GM15510 (cell line): ENCODE results near the gene CYYR1.

Experiments used
- POLR2A ChIP-seq: IDR thresholded peaks from 3 replicates; pipeline ENCODE4 v1.6.1; 2011; ENCODE audit warnings: borderline replicate concordance; ENCODE audit not compliant: insufficient read length; ENCODE audit errors: extremely low read depth

Gene CYYR1

DNA sequence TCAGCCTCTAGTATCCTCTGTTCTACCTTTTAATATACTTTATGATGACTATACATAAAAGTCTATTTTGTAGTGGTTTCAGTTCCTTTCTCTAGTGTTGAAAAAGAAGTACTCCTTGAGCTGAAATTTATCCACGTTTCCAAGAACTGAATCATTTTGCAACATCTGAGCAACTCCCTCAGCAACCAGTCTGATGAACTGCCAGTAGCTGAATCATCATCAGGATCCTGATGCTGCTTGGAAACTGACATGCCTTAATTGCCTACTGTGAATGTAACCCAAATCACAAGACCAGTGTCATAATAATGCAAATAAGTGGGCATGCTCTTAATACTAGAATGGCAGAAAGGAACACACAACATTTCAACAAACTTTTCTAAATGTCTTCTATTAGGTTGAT is 103.3 kb downstream of the CYYR1 start:
- no peak for TF ChIP-seq POLR2A

DNA sequence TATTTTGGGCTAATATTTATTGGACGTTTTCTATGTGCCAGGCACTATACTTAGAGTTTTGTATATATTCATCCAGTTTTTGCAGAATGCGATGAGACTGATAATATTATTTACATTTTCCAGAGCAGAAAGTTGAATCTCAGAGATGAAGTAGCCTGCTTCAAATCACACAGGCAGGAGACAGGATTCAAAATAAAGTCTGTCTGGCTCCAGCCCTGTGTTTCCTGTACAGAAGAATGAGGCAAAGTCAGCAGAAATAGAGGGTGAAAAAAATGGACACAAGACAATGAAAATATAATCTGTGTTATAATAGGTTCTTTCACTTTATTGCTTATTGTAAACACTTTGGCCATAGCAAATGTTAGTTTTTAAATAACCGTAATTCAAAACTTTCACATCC is 107.2 kb downstream of the CYYR1 start:
- TF ChIP-seq POLR2A = no peak

DNA sequence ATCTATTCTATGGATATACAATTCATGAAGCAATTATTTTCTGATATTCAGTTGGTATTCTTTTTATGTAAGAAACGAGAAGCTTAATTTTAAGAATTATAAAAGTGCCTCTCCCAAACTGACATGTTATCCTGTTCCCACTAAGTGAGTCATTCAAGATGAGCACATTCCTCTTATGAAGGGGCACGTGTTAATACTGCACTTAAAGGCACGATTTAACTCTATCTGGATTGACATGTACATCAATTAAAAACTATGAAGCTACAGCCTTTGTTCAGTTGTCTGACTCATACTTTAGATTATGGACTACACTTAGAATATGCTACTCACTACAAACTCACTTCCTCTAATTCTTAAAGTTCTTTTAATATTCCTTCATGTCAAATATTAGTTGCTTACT is 111.6 kb downstream of the CYYR1 start:
- TF ChIP-seq POLR2A = no peak

GRCh38 chr21:26460621-26461020 is 112.5 kb downstream of the CYYR1 start:
- TF ChIP-seq POLR2A = no peak

GRCh38 chr21:26457817-26458216 is 115.3 kb downstream of the CYYR1 start:
- TF ChIP-seq POLR2A = no peak

DNA sequence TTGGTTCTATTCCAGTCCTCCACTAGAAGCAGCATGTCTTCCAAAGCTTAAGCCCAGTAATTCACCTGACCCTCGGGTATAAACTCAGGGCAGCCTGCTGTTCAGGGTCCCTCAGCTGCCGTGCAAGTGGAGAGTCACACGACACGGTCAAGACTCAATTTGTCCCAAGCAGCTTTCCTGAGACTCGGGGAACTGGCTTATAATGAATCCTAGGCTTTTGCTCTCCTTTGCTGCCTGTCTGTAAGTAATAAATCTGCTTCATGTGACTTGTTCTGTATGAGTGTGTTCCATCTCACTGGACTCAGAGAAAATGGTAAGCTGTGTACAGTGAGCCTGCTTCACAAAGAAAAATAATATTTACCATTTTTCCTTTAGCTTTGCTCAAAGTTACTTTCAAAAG is 119.8 kb downstream of the CYYR1 start:
- TF ChIP-seq POLR2A = no peak

DNA sequence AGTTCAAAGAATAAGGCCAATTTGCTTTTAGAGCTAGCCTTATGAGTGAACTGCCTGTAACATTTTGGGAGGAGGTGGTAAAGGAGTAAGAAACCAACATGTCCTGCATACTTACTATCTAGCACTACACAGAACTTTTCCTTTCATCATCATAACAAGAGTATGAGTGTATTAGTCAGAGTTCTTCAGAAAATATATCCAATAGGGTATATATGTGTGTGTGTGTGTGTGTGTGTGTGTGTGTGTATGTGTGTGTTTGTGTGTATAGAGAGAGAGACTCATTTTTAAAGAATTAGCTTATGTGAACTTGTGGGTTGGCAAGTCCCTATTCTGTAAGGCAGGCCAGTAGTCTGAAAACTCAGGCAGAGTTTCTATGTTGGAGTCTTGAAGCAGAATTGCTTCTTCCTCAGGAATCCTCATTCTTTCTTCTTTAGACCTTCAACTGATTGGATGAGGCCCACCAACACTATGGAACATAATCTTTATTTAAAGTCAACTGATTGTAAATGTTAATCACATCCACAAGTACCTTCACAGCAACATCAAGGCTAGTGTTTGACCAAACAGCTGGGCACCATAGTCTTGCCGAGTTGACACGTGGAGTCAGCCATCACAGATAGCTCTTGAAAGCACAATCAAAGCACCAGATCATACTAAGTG is 121.9 kb downstream of the CYYR1 start:
- TF ChIP-seq POLR2A = no peak

GRCh38 chr21:26449161-26449560 is 123.9 kb downstream of the CYYR1 start:
- TF ChIP-seq POLR2A = no peak

- no peak for TF ChIP-seq POLR2A
Measured at GRCh38 chr21:26448751-26449150, 124.3 kb downstream of the CYYR1 start.

GRCh38 chr21:26447932-26448475 is 125.1 kb downstream of the CYYR1 start:
- TF ChIP-seq POLR2A = no peak

GRCh38 chr21:26445440-26445839 is 127.6 kb downstream of the CYYR1 start:
- no peak for TF ChIP-seq POLR2A

DNA sequence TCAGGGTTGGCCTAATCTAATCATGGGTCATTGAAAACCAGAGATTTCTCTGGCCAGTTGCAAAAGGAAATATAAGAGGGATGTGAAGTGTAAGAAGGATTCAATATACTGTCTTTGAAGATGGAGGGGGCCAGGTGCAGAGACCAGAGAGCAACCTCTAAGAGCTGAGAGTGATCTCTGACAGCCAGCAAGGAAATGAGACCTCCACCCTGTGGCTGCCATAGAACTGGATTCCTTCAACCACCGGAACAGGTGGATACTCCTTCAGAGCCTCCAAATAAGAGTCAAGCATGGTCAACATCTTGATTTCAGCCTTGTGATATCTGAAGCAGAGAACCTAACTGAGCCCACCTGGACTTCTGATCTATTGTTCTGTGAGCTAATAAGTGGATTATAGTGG is 128.4 kb downstream of the CYYR1 start:
- no peak for TF ChIP-seq POLR2A

- TF ChIP-seq POLR2A = no peak
Measured at GRCh38 chr21:26443867-26444266, 129.2 kb downstream of the CYYR1 start.

DNA sequence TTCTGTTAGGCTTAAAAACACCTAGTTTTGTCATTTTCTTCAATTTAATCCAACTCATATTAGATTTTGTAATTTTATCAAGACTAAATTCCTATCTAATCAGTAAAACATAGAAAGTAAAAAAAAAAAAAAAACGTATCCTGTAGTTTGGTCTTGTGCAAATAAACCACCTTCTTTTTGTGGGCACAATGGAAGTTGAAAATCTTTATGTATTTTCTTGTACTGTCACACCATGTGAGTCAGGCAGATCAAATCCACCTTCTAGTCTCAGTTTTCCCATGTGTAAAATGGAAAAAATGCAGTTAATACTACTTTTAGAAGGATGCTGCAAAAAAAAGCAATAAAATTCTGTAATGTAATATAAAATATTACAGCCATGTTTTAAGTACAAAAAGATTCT is 129.8 kb downstream of the CYYR1 start:
- TF ChIP-seq POLR2A = no peak

DNA sequence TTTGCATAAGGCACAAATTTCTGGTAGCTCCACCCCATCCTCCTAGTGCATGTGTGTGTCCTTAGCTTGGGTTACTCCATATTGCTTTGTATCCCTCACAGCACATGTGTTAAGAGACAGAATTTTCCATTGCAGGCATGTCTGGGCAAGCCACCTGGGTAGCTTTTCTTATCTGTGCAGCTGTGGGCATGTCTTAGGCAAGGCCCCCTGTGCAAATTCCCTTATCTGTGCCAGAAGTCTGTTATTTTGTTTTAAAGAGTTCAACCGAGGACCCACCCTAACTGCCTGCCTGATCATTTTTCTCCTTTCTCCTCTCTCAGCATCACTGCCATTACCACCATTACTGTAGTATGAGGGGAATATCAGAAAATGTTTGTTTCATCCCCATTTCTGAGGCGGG is 131.9 kb downstream of the CYYR1 start:
- no peak for TF ChIP-seq POLR2A

DNA sequence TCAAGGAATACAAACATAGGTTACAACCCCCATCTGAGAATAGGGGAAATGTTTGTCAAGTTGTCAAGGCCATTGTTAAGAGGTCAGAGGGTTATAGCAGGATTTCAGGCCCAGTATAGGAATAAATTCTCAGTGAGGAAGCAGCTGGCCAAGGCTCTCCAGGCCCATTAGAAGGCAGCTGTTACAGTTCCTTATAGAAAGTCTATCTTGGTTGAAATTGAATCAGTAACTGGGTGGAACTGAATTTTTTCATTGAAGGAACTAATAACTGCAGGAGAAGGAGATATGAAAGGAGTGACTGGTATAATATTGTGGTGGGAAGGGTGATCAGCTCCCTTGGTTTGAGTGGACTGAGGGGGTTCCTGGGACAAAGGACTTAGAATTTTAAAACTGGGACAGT is 134.1 kb downstream of the CYYR1 start:
- no peak for TF ChIP-seq POLR2A
